Activated T-helper 1 cell treated with Interleukin-2 at 50 U/mL for 16 hours (primary cell): ENCODE data around the gene HMGN1.
"Not testable (repeated sequence)": the region's sequence is repeated elsewhere in the genome, so short reads cannot be mapped to it uniquely, and the experiment has no call there.

ENCODE experiments used
- DNase-seq: peaks from one replicate; pipeline ENCODE4 v3.0.0-alpha.2; 2020; ENCODE audit warnings: low read depth

HMGN1 gene, protein sequence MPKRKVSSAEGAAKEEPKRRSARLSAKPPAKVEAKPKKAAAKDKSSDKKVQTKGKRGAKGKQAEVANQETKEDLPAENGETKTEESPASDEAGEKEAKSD

GRCh38 chr21:39348355-39349210 is at the start of gene HMGN1:
Gene HMGN1, minus strand, starts transcription at chr21:39349088. Its CDS starts 171 bp downstream, at chr21:39348917.
- DNase-seq, result peak; percentile 82

- no peak for DNase-seq
These were observed 48.9 kb upstream of the HMGN1 start for GRCh38 chr21:39397646-39398385.

GRCh38 chr21:39392981-39393380 is 44.1 kb upstream of the HMGN1 start:
- DNase-seq, result no peak

DNA sequence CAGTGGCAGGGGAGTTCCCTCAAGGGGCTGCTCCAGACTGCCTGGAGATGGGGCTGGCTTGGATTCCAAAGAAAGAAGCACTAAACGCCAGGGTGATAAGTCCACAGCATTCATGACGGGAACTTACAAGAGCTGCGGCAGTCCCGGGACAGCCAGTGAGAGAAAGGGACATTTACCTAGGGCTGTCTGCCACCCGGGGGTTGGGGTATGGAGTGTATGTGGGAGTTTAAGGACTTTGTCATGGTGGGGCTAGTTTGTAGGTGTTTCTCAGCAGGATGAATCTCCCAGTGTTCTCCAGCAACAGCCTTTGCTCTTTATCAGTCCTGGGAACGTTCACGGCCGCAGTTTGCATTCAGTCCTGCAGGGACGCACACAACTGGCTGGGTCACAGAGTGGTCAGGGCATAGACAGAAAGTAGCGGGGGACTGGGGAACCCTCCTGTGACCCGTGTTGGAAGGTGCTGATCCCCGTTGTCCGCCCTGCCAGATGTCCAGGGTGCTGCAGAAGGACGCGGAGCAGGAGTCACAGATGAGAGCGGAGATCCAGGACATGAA is 41.4 kb upstream of the HMGN1 start:
- DNase-seq, result no peak

DNA sequence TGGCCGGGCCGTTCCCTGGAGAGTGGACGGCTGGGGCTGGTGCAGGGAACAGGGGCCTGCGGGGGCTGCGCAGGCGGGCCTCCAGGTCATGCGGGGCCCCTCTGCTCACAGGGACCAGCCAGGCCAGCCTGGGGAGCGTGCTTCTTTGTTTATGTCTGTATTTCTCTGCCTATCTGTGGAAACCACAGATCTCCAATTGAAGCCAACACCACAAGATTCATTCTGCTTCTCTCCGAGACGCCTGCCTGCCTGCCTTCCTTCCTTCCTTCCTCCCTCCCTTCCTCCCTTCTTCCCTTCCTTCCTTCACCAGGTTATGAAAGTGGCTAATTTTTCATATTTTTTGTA is 39.9 kb upstream of the HMGN1 start:
- no peak for DNase-seq

GRCh38 chr21:39388038-39388810 is 39.3 kb upstream of the HMGN1 start:
- peak; percentile 79 for DNase-seq

GRCh38 chr21:39387461-39388037 is 38.7 kb upstream of the HMGN1 start:
- peak; percentile 87 for DNase-seq

DNA sequence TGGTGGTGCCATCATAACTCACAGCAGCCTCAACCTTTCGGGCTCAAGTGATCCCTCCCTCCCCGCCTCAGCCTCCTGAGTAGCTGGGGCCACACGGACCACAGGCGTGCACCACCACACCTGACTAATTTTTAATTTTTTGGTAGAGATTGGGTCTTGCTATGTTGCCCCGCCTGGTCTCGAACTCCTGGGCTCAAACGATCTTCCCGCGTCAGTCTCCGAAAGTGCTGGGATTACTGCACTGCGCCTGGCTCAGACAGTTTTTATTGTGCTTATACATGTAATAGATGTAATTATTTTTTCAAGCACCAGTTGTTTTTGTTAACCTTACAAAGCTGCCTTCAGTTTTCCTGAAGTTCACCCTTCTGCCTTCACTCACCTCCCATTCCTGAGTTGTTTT is 38.0 kb upstream of the HMGN1 start:
- DNase-seq, result no peak

- DNase-seq, result no peak
These were observed 37.3 kb upstream of the HMGN1 start for GRCh38 chr21:39386194-39386593.

DNA sequence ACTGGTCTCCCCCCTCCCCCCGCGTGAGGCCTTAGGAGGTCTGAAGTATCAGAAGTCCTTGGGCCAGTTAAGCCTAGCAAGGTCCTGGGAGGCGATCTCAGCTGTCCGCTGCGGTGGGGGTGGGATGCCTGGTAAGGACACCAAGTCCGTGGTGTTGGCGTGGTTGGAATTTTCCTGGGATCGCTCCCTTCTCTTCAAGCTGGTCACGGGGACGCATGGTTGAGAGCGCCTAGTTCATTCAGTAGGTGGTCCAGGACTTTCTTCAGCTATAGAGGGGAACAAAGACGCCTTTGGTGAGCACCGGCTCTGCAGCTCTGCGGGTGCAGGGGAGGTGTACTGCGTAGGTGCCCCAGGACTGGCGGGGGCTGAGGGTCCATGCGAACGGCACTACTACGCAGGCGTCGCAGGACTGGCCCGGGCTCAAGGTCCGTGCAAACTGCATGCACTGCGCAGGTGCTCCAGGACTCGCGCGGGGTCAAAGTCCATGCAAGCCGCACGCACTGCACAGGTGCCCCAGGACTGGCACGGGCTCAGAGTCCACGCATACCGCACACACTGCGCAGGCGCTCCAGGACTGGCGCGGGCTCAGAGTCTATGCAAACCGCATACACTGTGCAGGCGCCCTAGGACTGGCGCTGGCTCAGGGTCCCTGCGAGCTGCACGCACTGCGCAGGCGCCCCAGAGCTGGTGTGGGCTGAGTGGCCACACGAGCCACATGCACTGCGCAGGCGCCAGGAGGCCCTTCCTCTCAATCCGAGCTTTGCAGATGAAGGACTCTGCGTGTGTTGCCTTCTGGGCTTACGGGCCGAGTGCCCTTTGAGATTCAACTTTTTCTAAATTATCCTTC is 36.6 kb upstream of the HMGN1 start:
- DNase-seq, result peak; percentile 12

DNA sequence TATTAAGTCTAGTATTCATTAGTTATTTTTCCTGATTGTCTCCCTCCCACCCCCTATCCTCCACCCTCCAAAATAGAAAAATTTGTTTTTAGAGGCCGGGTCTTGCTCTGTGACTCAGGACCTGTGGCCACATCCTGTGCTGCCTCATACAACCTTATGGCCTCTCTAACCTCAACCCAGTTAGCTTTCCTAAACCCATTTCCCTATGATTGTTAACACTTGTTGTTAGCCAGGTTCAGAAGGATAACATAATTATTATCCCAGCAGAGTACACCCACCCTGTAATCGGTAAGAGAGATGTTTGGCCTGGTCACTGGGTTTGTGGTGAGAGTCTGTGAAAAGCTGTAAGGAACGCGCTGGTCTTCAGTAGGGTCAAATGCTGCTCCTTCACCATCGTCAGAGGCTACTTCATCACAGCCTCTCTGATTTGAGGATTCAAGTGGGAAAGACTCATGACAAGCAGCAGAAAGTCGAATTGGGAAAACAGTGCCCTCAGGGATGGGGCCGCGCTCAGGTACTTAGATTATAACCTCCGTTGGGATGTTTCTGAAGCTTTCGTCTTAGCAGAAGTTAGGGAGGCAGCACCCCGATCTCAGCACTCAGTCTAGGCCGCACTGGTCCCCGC is 35.9 kb upstream of the HMGN1 start:
- DNase-seq, result no peak

DNA sequence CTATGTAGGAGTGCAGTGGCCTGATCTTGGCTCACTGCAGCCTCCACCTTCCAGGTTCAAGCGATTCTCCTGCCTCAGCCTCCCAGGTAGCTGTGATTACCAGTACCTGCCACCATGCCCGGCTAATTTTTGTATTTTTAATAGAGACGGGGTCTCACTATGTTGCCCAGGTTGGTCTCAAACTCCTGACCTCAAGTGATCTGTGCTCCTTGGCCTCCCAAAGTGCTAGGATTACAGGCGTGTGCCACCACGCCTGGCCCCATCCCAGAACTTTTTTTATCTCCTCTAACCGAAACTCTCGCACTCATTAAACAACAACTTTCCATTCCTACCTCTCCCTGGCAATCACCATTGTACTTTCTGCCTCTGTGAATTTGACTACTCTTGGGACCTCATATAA is 33.2 kb upstream of the HMGN1 start:
- DNase-seq, result not testable (repeated sequence)

DNA sequence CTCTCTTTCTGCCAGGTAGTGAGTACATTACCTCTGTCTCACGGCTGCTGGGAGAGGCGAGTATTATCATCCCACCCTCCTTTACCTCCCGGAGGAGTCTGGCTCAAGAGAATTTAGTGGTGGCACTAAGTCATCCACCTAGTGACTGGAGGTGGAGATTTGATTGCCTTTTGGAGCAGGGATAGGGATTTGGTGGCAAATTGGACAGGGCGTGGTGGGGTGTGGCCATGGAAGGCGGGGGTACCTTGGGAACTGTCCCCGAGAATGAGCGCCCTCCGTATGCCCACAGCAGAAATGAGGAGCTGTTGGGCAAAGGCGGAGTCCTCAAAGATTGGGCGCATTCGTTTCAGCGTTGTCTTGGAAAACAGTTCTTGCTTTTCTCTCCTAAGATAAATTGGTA is 32.1 kb upstream of the HMGN1 start:
- DNase-seq, result no peak

GRCh38 chr21:39379986-39380891 is 31.4 kb upstream of the HMGN1 start:
- peak; percentile 85 for DNase-seq

- no peak for DNase-seq
These were observed 28.7 kb upstream of the HMGN1 start for GRCh38 chr21:39377444-39378050.

DNA sequence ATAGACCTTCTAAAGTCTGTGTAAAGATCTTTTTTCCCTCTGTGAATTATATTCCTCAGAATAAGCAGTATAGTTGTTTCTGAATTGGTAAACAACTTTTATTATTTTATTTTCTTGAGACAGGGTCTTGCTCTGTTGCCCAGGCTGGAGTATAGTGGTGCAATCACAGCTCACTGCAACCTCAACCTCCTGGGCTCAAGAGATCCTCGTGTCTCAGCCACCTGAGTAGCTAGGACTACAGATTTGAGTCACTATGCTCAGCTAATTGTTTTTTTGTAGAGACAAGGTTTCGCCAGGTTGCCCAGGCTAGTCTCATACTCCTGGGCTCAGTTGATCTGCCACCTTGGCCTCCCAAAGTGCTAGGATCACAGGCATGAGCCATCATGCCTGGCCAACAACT is 26.6 kb upstream of the HMGN1 start:
- no peak for DNase-seq

DNA sequence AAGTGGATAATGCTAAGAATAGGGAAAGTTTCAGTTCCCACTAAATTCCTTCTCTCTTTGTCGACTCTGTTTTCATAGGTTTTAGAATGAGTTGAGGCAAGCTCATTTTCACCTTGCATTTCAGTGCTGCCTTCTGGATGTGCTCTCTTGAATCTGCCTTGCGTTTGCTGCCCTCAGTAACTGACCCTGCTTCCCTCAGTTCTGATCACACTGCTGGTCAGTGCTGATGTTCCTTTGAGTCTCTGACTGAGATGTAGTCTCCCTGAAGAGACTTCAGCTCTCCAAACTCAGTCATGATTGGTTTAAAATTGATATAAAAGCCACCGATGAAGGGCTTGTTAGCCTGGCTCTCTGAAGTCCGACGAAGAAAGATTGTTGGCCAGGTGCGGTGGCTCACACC is 25.2 kb upstream of the HMGN1 start:
- DNase-seq, result no peak

DNA sequence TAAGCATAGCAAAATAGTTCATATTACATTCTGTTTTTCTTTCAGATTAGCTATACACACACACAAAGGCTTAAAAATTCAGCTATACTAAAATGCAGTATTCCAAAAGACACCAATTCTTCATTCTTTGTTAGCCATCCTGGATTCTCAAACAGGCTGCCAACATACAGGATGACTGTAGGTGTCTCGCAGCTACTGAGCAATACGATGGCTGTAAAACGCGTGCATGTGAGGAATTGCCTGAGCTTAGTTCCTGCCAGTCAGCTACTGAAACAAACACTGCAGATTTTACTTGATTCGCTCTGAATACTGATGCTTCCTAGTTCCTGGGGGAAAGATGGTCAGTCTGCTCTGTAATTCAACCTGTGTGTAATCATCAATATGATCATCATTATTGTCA is 24.7 kb upstream of the HMGN1 start:
- DNase-seq, result no peak

DNA sequence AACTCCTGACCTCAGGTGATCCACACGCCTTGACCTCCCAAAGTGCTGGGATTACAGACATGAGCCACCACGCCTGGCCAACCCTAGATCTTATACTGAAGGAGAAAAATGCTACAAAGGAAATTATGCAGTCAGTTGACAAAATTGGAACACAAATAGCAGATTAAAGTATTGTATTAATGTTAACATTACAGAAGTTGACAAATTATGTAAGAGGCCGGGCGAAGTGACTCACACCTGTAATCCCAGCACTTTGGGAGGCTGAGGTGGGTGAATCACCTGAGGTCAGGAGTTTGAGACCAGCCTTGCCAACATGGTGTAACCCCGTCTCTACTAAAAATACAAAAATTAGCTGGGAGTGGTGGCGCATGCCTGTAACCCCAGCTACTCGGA is 21.0 kb upstream of the HMGN1 start:
- not testable (repeated sequence) for DNase-seq
